Activated B cell treated with CpG ODN at 0.5 μM for 24 hours (primary cell): ENCODE data around the gene LMO2. TPM values are rescaled to one million over a fixed set of nuclear protein-coding genes. Genes with fewer than 3 reads are reported as not detected.

Source experiments
- ATAC-seq: fragments of 200-7000 bp; cut with Tn5 transposase; one replicate; pipeline ENCODE4 v1.10.0; 2021; ENCODE audit warnings: low read depth, mild to moderate bottlenecking, moderate library complexity
- CTCF ChIA-PET: fragments of 350-600 bp; sonication (Branson Sonifier 250); formaldehyde crosslinking; loops from one replicate; lab custom pipeline; 2021; ENCODE audit warnings: antibody characterized with exemption; lab: Charles Lee
- POLR2A ChIA-PET: fragments of 350-600 bp; sonication (Branson Sonifier 250); formaldehyde crosslinking; loops from one replicate; lab custom pipeline; 2021; ENCODE audit warnings: antibody characterized with exemption; lab: Charles Lee
- DNase-seq: peaks from one replicate; pipeline ENCODE4 v3.0.0; 2022
- H3K27ac Mint-ChIP-seq: one replicate; pipeline ENCODE4 v1.8.0; 2020; ENCODE audit warnings: mixed read lengths
- H3K27me3 Mint-ChIP-seq: one replicate; pipeline ENCODE4 v1.8.0; 2021; ENCODE audit warnings: mixed read lengths
- H3K36me3 Mint-ChIP-seq: one replicate; pipeline ENCODE4 v1.8.0; 2021; ENCODE audit warnings: low read depth, mixed read lengths
- H3K4me1 Mint-ChIP-seq: one replicate; pipeline ENCODE4 v1.8.0; 2021; ENCODE audit warnings: mixed read lengths
- H3K4me3 Mint-ChIP-seq: one replicate; pipeline ENCODE4 v1.8.0; 2020; ENCODE audit warnings: mild to moderate bottlenecking, mixed read lengths
- H3K9me3 Mint-ChIP-seq: one replicate; pipeline ENCODE4 v1.8.0; 2020; ENCODE audit warnings: mixed read lengths
- CTCF ChIP-seq: fragments of 200-600 bp; IDR thresholded peaks from one replicate; pipeline ENCODE4 v1.8.0; 2022; ENCODE audit warnings: antibody characterized with exemption, mild to moderate bottlenecking
- intact Hi-C: fragments of 100-400 bp; cut with micrococcal nuclease; formaldehyde crosslinking; loops from one replicate; pipeline ENCODE4 v1.15.1; 2024
- total RNA-seq: library from RNA; stranded (reverse); gene quantifications from 2 replicates; pipeline ENCODE4 v1.2.3, GENCODE V29; 2022

LMO2 gene
- total RNA-seq, 1 donor from 2014 or later = 29.1 TPM

- H3K4me3 Mint-ChIP-seq = no peak overlapping the region
- H3K36me3 Mint-ChIP-seq = peaks cover 10% of the 10 kb centered on the region
- H3K27ac Mint-ChIP-seq = no peak overlapping the region
- H3K9me3 Mint-ChIP-seq = no peaks in the 10 kb centered on the region
- intact Hi-C loops = loop anchor here (5.0 kb wide), 1 partner anchor 37 kb away; the partner anchor contains the start of gene LMO2
- DNase-seq = no peak
- H3K4me1 Mint-ChIP-seq = peaks cover 8% of the 10 kb centered on the region
- no peak for TF ChIP-seq CTCF
- ChIA-PET POLR2A (no interaction called here), CTCF (interaction anchor here (4.7 kb wide), 1 partner anchor 116 kb away, joined by 99 read pairs; no protein-coding TSS in a partner anchor)
- H3K27me3 Mint-ChIP-seq = no peaks in the 10 kb centered on the region
- no peak for ATAC-seq
These were observed 36.4 kb downstream of the LMO2 start for GRCh38 chr11:33855500-33855899.

GRCh38 chr11:33848717-33849390 is 43.0 kb downstream of the LMO2 start:
- CTCF ChIA-PET = interaction anchor here (0.9 to 1.1 kb wide), 3 partner anchors 9 to 122 kb away, joined by 3 to 4 read pairs (median 3); no protein-coding TSS in a partner anchor
- no peak for TF ChIP-seq CTCF
- POLR2A ChIA-PET = no interaction called here
- intact Hi-C loops = no loop called here
- Mint-ChIP-seq H3K9me3 (no peaks in the 10 kb centered on the region), H3K27me3 (peaks cover 4% of the 10 kb centered on the region), H3K36me3 (no peaks in the 10 kb centered on the region), H3K4me3 (no peak overlapping the region), H3K4me1 (no peaks in the 10 kb centered on the region), H3K27ac (no peak overlapping the region)
- ATAC-seq (no peak), DNase-seq (no peak)

- no peak for ATAC-seq
- Mint-ChIP-seq H3K4me1 (no peaks in the 10 kb centered on the region), H3K4me3 (no peak overlapping the region), H3K27ac (no peak overlapping the region), H3K9me3 (no peaks in the 10 kb centered on the region), H3K36me3 (no peaks in the 10 kb centered on the region), H3K27me3 (peaks cover 5% of the 10 kb centered on the region)
- no peak for DNase-seq
- intact Hi-C loops = no loop called here
- ChIA-PET POLR2A (no interaction called here), CTCF (no interaction called here)
- no peak for TF ChIP-seq CTCF
These were observed 44.6 kb downstream of the LMO2 start for GRCh38 chr11:33847251-33847650.

GRCh38 chr11:33844236-33844635 is 47.6 kb downstream of the LMO2 start:
- Mint-ChIP-seq H3K27me3 (peaks cover 17% of the 10 kb centered on the region), H3K9me3 (no peaks in the 10 kb centered on the region), H3K36me3 (no peaks in the 10 kb centered on the region), H3K4me1 (no peaks in the 10 kb centered on the region), H3K4me3 (no peak overlapping the region), H3K27ac (no peak overlapping the region)
- ATAC-seq (no peak), DNase-seq (no peak)
- intact Hi-C loops = no loop called here
- ChIA-PET POLR2A (no interaction called here), CTCF (no interaction called here)
- TF ChIP-seq CTCF = no peak

GRCh38 chr11:33843018-33843417 is 48.9 kb downstream of the LMO2 start:
- Mint-ChIP-seq H3K4me3 (no peak overlapping the region), H3K27me3 (peaks cover 26% of the 10 kb centered on the region), H3K4me1 (no peaks in the 10 kb centered on the region), H3K9me3 (no peaks in the 10 kb centered on the region), H3K27ac (no peak overlapping the region), H3K36me3 (no peaks in the 10 kb centered on the region)
- ChIA-PET POLR2A (no interaction called here), CTCF (no interaction called here)
- intact Hi-C loops = no loop called here
- ATAC-seq (no peak), DNase-seq (no peak)
- TF ChIP-seq CTCF = no peak
